Measurements from ENCODE around the gene COL12A1.

- TF ChIP-seq, protein P1, sequence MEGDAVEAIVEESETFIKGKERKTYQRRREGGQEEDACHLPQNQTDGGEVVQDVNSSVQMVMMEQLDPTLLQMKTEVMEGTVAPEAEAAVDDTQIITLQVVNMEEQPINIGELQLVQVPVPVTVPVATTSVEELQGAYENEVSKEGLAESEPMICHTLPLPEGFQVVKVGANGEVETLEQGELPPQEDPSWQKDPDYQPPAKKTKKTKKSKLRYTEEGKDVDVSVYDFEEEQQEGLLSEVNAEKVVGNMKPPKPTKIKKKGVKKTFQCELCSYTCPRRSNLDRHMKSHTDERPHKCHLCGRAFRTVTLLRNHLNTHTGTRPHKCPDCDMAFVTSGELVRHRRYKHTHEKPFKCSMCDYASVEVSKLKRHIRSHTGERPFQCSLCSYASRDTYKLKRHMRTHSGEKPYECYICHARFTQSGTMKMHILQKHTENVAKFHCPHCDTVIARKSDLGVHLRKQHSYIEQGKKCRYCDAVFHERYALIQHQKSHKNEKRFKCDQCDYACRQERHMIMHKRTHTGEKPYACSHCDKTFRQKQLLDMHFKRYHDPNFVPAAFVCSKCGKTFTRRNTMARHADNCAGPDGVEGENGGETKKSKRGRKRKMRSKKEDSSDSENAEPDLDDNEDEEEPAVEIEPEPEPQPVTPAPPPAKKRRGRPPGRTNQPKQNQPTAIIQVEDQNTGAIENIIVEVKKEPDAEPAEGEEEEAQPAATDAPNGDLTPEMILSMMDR (conservative IDR thresholded peaks at IDR 0.05), result no peak
- TF ChIP-seq EZH2 (IDR thresholded peaks at IDR 0.05; ENCODE audit: low read depth), result no peak
Measured at GRCh38 chr6:75196081-75196687, 9.7 kb downstream of the COL12A1 start.
